Liver (tissue), 9 donors: ENCODE results near the gene EIF2A. TPM values are rescaled to one million over a fixed set of nuclear protein-coding genes. Genes with fewer than 3 reads are reported as not detected.

ENCODE experiments used
- DNase-seq: peaks from one replicate; pipeline ENCODE4 v3.0.0-alpha.2; 2017; ENCODE audit warnings: low spot score
- H3K27ac ChIP-seq, 2 donors: one replicate each; pipeline ENCODE4 v1.7.0; 2013; ENCODE audit warnings: inconsistent platforms in 2 of 2, low read length in 2 of 2, control low read depth in 1 of 2, low read depth in 1 of 2, mild to moderate bottlenecking in 1 of 2
- H3K27me3 ChIP-seq, 4 donors: one replicate each; pipeline versions ENCODE4 v1.6.1 to v1.7.0; 2013; ENCODE audit warnings: low read length in 3 of 4, inconsistent platforms in 1 of 4, mild to moderate bottlenecking in 1 of 4, moderate library complexity in 1 of 4; ENCODE audit not compliant: control insufficient read depth in 4 of 4, insufficient read depth in 4 of 4
- H3K36me3 ChIP-seq, 4 donors: one replicate each; pipeline versions ENCODE4 v1.6.1 to v1.7.0; 2013; ENCODE audit warnings: low read length in 3 of 4, mild to moderate bottlenecking in 3 of 4, low read depth in 1 of 4, moderate library complexity in 1 of 4; ENCODE audit not compliant: control insufficient read depth in 4 of 4, insufficient read depth in 3 of 4
- H3K4me1 ChIP-seq, 4 donors: one replicate each; pipeline versions ENCODE4 v1.6.1 to v1.7.0; 2013; ENCODE audit warnings: low read length in 3 of 4, mild to moderate bottlenecking in 3 of 4, moderate library complexity in 1 of 4; ENCODE audit not compliant: control insufficient read depth in 4 of 4, insufficient read depth in 4 of 4
- H3K4me3 ChIP-seq, 3 donors: one replicate each; pipeline versions ENCODE4 v1.6.1 to v1.7.0; 2013; ENCODE audit warnings: low read length in 3 of 3, control low read depth in 1 of 3, low read depth in 1 of 3, mild to moderate bottlenecking in 1 of 3
- H3K9ac ChIP-seq, 2 donors: one replicate each; pipeline ENCODE4 v1.7.0; 2013; ENCODE audit warnings: low read length in 2 of 2, mild to moderate bottlenecking in 2 of 2, moderate library complexity in 2 of 2, control low read depth in 1 of 2, low read depth in 1 of 2
- H3K9me3 ChIP-seq, 4 donors: one replicate each; pipeline versions ENCODE4 v1.6.1 to v1.7.0; 2013; ENCODE audit warnings: low read length in 3 of 4; ENCODE audit not compliant: control insufficient read depth in 4 of 4
- EGR1 ChIP-seq, 2 donors: IDR thresholded peaks; 2 replicates each; pipeline ENCODE4 v1.6.1; 2016 to 2018; ENCODE audit warnings: antibody characterized with exemption in 2 of 2, low read depth in 2 of 2
- FOXA1 ChIP-seq: IDR thresholded peaks from 2 replicates; pipeline ENCODE4 v1.6.1; 2016; ENCODE audit warnings: antibody characterized with exemption
- FOXA2 ChIP-seq: IDR thresholded peaks from 2 replicates; pipeline ENCODE4 v1.6.1; 2016; ENCODE audit warnings: antibody characterized with exemption
- GABPA ChIP-seq, 2 donors: IDR thresholded peaks in 1 of 2; conservative IDR thresholded peaks in 1 of 2; 2 replicates each; pipeline ENCODE4 v1.6.1; 2016; ENCODE audit warnings: antibody characterized with exemption in 2 of 2, mild to moderate bottlenecking in 1 of 2, moderate library complexity in 1 of 2
- HNF4A ChIP-seq, 2 donors: conservative IDR thresholded peaks; 2 replicates each; pipeline ENCODE4 v1.6.1; 2016; ENCODE audit warnings: antibody characterized with exemption in 2 of 2, mild to moderate bottlenecking in 2 of 2
- JUND ChIP-seq, 2 donors: IDR thresholded peaks; 2 replicates each; pipeline ENCODE4 v1.6.1; 2016; ENCODE audit warnings: antibody characterized with exemption in 2 of 2
- NR2F2 ChIP-seq: IDR thresholded peaks from 2 replicates; pipeline ENCODE4 v1.6.1; 2016; ENCODE audit warnings: antibody characterized with exemption
- SP1 ChIP-seq: IDR thresholded peaks from 2 replicates; pipeline ENCODE4 v1.6.1; 2018; ENCODE audit warnings: antibody characterized with exemption, mild to moderate bottlenecking
- TAF1 ChIP-seq: conservative IDR thresholded peaks from 2 replicates; pipeline ENCODE4 v1.6.1; 2016; ENCODE audit warnings: antibody characterized with exemption, mild to moderate bottlenecking
- YY1 ChIP-seq: IDR thresholded peaks from 2 replicates; pipeline ENCODE4 v1.6.1; 2016; ENCODE audit warnings: antibody characterized with exemption, mild to moderate bottlenecking
- WGBS: extraction: QIAGEN DNeasy Blood & Tissue Kit; methylation state at CpG from one replicate; pipeline ENCODE4 v1.1.7; 2013; 5-methylcytosine and 5-hydroxymethylcytosine counted together
- polyA plus RNA-seq, 2 donors: library from polyadenylated mRNA; stranded (reverse) in 1 of 2; unstranded in 1 of 2; fragments of 200-250 nt in 1 of 2; fragments of >200 nt in 1 of 2; fragmentation: Nextera tagmentation in 1 of 2; extraction: Ambion mirVana in 1 of 2; gene quantifications; one replicate each; pipeline versions ENCODE4 v1.2.1 to v1.2.3, GENCODE V29; 2013 to 2015
- total RNA-seq, 2 donors: library from RNA; depleted of rRNA; stranded (reverse); fragments of >200 nt; gene quantifications; one replicate each; pipeline ENCODE4 v1.2.3, GENCODE V29; 2014
- TF ChIP-seq, protein P1 (sequence below): IDR thresholded peaks from 2 replicates; pipeline ENCODE4 v1.6.1; 2016; ENCODE audit warnings: antibody characterized with exemption, mild to moderate bottlenecking
- TF ChIP-seq, protein P2 (sequence below): IDR thresholded peaks from 2 replicates; pipeline ENCODE4 v1.6.1; 2016; ENCODE audit warnings: antibody characterized with exemption
- TF ChIP-seq, protein P3 (sequence below): IDR thresholded peaks from 2 replicates; pipeline ENCODE4 v1.6.1; 2016; ENCODE audit warnings: antibody characterized with exemption
- TF ChIP-seq, protein P4 (sequence below): fragments of 150-350 bp; IDR thresholded peaks from 2 replicates; pipeline ENCODE4 v1.5.1; 2017; ENCODE audit warnings: improper control_type of control experiment, low read depth, low read length; ENCODE audit not compliant: missing input control
- donor health status: healthy.
- donor health status: healthy.
- donor health status: healthy.
- donor health status: healthy.
- donor health status: healthy.

EIF2A gene
- total and polyA plus RNA-seq, 4 donors, result 23.6 to 104 (median 47.2) TPM

DNA sequence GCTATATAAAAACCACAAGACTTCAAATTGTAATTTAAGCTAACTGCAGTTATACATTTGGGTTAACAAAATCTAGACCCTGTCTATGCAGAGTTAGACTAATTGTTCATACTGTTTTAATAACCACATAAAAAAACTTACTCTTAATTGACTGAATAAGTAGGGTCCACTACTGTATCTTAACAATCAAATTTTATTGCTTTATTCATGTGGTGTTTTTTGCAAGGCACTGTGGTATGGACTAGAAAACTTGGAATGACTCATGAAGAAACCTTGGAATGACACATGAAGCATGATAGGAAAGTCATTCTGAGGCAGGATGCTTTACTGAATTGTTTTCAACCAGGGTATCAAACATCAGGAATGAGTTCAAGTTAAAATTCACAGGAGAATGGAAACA lies 2.5 kb upstream of the EIF2A start:
- peaks cover 3 to 24% (median 17%) of the 10 kb centered on the region in 4 donors for H3K36me3 ChIP-seq
- no peaks in the 10 kb centered on the region for H3K27me3 ChIP-seq
- H3K9me3 ChIP-seq, result no peaks in the 10 kb centered on the region
- H3K27ac ChIP-seq, result no peak overlapping the region
- TF ChIP-seq FOXA1, result no peak
- H3K9ac ChIP-seq, result no peak overlapping the region
- peaks cover 4 to 23% (median 17%) of the 10 kb centered on the region in 4 donors for H3K4me1 ChIP-seq
- DNase-seq, result no peak
- H3K4me3 ChIP-seq, result no peak overlapping the region

DNA sequence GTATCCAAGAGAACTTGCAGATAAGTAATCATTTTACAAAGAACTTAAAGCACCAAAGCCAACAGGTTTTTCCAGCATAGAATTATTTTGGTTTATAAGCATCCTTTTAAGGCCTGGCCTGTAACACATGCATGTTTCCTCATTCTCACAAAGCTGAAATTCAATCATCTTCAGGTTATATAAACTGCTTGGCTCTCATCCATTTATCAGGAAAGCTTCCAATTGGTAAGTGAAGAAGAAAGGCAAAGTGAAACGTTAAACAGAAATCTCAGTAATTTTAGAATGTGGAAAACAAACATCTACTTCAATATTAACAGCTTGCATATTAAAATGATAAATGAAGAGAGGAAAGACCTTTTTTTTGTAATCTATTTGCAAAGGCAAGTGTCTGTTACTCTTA lies 1.9 kb upstream of the EIF2A start:
- Histone ChIP-seq H3K27ac (peak overlapping the region in 1 of 2 donors; percentile 19), H3K9ac (peak overlapping the region; percentile 87 to 96), H3K27me3 (no peaks in the 10 kb centered on the region), H3K36me3 (peaks cover 3 to 24% (median 17%) of the 10 kb centered on the region in 4 donors), H3K4me1 (peaks cover 4 to 23% (median 17%) of the 10 kb centered on the region in 4 donors), H3K4me3 (peak overlapping the region; percentile 82 to 90 (median 89)), H3K9me3 (no peaks in the 10 kb centered on the region)
- 0% methylated on average over 1 of the region's 1 CpG for WGBS
- TF ChIP-seq TAF1, result no peak
- no peak for TF ChIP-seq EGR1 (IDR thresholded peaks at IDR 0.05; ENCODE audit: low read depth in 2 of 2)
- TF ChIP-seq JUND (IDR thresholded peaks at IDR 0.05), result no peak
- DNase-seq, result no peak

DNA sequence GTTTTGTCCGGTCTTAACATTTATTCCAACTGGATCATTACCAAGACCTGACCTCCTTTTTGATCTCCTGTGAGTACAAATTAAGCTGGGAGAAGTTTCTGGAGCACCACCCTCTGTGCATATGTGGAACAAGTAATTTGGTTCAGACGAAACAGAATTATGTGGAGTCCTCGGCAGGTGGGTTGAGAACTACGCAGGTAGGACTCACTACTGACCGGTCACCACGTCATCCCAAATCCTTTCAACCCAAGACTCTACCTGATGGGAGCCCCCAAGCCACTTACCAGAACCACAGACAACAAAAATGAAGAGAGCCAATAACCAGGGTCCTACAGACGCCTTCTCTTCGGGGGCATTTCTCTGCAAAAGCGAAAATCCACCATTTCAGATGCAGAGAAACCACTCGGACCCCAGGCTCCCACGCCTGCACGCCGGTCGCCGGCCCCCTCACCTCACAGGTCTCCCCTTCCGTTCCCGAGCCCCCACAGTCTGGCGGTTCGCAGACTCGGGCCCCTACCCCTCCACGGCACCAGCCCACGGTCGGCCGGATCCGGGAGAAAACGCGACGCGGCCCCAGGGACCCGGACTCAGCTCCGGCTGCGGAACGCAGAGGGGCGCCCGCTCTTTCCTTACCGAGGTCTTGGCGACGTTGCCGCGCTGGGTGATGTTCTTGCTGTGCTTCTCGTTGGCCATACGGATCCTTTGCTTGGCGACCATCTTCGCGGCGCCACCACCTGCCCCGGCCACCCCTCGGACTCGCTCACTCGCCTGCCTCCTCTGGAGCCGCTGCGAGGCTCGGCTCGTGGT lies 965 bp upstream of the EIF2A start:
- peak; percentile 40 for DNase-seq
- peak overlapping the region; percentile 82 to 90 (median 89) for H3K4me3 ChIP-seq
- no peak for TF ChIP-seq GABPA (IDR thresholded peaks at IDR 0.05 in 1 of 2, conservative IDR thresholded peaks at IDR 0.05 in 1 of 2)
- peak; percentile 46 for TF ChIP-seq TAF1
- no peaks in the 10 kb centered on the region for H3K9me3 ChIP-seq
- peak overlapping the region; percentile 87 to 96 for H3K9ac ChIP-seq
- no peaks in the 10 kb centered on the region for H3K27me3 ChIP-seq
- peak overlapping the region; percentile 99 for H3K27ac ChIP-seq
- under 1% methylated on average over 54 of the region's 54 CpGs for WGBS
- peaks cover 4 to 23% (median 17%) of the 10 kb centered on the region in 4 donors for H3K4me1 ChIP-seq
- H3K36me3 ChIP-seq, result peaks cover 3 to 24% (median 17%) of the 10 kb centered on the region in 4 donors

DNA sequence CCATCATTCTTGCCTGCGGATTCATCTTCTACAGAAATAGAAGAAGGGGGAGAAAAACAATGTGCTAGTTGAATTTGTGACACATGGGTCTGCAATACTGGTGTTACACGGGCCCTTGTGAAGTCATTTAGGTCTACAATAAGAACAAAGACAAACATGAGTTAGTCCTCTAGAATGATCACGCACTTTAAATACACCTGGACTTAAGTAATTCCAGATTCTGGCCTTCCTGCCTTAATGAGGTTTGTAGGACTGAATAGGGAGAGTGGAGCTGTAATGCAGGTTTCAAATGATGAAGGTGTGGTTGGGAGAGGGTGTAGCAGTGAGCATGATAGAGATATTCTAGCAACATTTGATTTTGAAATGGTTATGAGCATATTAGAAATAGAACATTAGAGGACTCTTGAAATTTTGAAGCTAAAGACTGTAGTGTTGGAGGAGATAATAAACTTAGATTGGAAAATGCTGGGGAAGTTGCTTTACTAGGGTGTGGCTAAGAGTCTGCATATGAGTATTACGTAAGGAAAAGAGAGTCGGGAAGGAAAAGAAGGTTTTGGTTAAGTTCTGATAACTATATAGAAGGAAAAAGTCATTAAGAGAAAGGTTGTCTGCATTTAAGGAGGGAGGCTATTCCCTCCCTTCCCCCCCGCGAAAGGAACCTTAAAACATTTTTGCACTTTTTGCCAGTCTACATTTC lies 606 bp downstream of the EIF2A start:
- peak overlapping the region; percentile 86 to 99 for H3K27ac ChIP-seq
- no peaks in the 10 kb centered on the region for H3K27me3 ChIP-seq
- peaks cover 5 to 19% (median 14%) of the 10 kb centered on the region in 4 donors for H3K36me3 ChIP-seq
- H3K4me3 ChIP-seq, result peak overlapping the region; percentile 69 to 98 (median 91)
- peaks cover 2 to 23% (median 17%) of the 10 kb centered on the region in 4 donors for H3K4me1 ChIP-seq
- 22% methylated on average over 7 of the region's 7 CpGs for WGBS
- H3K9me3 ChIP-seq, result no peaks in the 10 kb centered on the region
- no peak for DNase-seq
- H3K9ac ChIP-seq, result peak overlapping the region; percentile 69 to 83
- TF ChIP-seq, protein P1, sequence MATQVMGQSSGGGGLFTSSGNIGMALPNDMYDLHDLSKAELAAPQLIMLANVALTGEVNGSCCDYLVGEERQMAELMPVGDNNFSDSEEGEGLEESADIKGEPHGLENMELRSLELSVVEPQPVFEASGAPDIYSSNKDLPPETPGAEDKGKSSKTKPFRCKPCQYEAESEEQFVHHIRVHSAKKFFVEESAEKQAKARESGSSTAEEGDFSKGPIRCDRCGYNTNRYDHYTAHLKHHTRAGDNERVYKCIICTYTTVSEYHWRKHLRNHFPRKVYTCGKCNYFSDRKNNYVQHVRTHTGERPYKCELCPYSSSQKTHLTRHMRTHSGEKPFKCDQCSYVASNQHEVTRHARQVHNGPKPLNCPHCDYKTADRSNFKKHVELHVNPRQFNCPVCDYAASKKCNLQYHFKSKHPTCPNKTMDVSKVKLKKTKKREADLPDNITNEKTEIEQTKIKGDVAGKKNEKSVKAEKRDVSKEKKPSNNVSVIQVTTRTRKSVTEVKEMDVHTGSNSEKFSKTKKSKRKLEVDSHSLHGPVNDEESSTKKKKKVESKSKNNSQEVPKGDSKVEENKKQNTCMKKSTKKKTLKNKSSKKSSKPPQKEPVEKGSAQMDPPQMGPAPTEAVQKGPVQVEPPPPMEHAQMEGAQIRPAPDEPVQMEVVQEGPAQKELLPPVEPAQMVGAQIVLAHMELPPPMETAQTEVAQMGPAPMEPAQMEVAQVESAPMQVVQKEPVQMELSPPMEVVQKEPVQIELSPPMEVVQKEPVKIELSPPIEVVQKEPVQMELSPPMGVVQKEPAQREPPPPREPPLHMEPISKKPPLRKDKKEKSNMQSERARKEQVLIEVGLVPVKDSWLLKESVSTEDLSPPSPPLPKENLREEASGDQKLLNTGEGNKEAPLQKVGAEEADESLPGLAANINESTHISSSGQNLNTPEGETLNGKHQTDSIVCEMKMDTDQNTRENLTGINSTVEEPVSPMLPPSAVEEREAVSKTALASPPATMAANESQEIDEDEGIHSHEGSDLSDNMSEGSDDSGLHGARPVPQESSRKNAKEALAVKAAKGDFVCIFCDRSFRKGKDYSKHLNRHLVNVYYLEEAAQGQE, result no peak
- TF ChIP-seq FOXA2 (no peak), YY1 (no peak), SP1 (no peak), TAF1 (no peak), GABPA (IDR thresholded peaks at IDR 0.05 in 1 of 2, conservative IDR thresholded peaks at IDR 0.05 in 1 of 2) (no peak), FOXA1 (no peak), JUND (IDR thresholded peaks at IDR 0.05) (no peak), NR2F2 (no peak), HNF4A (conservative IDR thresholded peaks at IDR 0.05) (no peak), EGR1 (IDR thresholded peaks at IDR 0.05; ENCODE audit: low read depth in 2 of 2) (no peak)
- TF ChIP-seq, protein P2, sequence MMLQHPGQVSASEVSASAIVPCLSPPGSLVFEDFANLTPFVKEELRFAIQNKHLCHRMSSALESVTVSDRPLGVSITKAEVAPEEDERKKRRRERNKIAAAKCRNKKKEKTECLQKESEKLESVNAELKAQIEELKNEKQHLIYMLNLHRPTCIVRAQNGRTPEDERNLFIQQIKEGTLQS, result no peak
- TF ChIP-seq, protein P3, sequence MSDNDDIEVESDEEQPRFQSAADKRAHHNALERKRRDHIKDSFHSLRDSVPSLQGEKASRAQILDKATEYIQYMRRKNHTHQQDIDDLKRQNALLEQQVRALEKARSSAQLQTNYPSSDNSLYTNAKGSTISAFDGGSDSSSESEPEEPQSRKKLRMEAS, result no peak
- TF ChIP-seq, protein P4, sequence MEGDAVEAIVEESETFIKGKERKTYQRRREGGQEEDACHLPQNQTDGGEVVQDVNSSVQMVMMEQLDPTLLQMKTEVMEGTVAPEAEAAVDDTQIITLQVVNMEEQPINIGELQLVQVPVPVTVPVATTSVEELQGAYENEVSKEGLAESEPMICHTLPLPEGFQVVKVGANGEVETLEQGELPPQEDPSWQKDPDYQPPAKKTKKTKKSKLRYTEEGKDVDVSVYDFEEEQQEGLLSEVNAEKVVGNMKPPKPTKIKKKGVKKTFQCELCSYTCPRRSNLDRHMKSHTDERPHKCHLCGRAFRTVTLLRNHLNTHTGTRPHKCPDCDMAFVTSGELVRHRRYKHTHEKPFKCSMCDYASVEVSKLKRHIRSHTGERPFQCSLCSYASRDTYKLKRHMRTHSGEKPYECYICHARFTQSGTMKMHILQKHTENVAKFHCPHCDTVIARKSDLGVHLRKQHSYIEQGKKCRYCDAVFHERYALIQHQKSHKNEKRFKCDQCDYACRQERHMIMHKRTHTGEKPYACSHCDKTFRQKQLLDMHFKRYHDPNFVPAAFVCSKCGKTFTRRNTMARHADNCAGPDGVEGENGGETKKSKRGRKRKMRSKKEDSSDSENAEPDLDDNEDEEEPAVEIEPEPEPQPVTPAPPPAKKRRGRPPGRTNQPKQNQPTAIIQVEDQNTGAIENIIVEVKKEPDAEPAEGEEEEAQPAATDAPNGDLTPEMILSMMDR, result no peak
